ENCODE data around the gene ARHGAP4.

DNA sequence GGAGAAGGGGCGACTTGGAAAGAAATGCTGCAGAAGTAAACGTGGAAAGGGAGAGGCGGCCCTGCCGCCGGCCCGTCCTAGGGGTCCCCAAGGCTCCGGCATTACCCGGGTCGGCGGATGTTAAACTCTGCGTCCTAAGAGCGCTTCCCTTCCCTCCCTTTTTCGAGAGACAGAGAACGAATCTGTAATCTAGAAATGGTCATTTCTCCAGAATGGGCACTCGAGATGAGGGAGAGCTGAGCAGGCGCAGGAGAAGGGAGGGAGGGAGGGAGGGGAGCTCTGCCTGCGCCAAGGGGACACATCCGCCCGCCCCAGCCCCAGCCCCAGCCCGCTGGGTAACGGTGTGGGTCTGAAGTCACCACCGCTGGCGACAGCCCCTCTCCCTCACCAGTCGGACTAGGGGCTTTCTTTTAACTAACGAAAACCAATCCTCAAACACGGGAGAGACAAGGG lies 43.9 kb upstream of the ARHGAP4 start:
- TF ChIP-seq CEBPB (IDR thresholded peaks at IDR 0.05; ENCODE audit: low read depth, low read length) (no peak), RFX5 (IDR thresholded peaks at IDR 0.05; ENCODE audit: low read depth, low read length) (no peak), SMC3 (IDR thresholded peaks at IDR 0.05; ENCODE audit: low read depth, low read length) (no peak), POLR2A (IDR thresholded peaks at IDR 0.05; ENCODE audit: low read depth, low read length) (no peak)
- TF ChIP-seq, protein P1, sequence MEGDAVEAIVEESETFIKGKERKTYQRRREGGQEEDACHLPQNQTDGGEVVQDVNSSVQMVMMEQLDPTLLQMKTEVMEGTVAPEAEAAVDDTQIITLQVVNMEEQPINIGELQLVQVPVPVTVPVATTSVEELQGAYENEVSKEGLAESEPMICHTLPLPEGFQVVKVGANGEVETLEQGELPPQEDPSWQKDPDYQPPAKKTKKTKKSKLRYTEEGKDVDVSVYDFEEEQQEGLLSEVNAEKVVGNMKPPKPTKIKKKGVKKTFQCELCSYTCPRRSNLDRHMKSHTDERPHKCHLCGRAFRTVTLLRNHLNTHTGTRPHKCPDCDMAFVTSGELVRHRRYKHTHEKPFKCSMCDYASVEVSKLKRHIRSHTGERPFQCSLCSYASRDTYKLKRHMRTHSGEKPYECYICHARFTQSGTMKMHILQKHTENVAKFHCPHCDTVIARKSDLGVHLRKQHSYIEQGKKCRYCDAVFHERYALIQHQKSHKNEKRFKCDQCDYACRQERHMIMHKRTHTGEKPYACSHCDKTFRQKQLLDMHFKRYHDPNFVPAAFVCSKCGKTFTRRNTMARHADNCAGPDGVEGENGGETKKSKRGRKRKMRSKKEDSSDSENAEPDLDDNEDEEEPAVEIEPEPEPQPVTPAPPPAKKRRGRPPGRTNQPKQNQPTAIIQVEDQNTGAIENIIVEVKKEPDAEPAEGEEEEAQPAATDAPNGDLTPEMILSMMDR (conservative IDR thresholded peaks at IDR 0.05; ENCODE audit: low read depth, low read length) = no peak
- TF ChIP-seq, protein P2, sequence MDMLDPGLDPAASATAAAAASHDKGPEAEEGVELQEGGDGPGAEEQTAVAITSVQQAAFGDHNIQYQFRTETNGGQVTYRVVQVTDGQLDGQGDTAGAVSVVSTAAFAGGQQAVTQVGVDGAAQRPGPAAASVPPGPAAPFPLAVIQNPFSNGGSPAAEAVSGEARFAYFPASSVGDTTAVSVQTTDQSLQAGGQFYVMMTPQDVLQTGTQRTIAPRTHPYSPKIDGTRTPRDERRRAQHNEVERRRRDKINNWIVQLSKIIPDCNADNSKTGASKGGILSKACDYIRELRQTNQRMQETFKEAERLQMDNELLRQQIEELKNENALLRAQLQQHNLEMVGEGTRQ (IDR thresholded peaks at IDR 0.05; ENCODE audit: low read depth, low read length) = no peak

Data from IMR-90 (cell line).